ENCODE results near the gene TRMT44.

DNA sequence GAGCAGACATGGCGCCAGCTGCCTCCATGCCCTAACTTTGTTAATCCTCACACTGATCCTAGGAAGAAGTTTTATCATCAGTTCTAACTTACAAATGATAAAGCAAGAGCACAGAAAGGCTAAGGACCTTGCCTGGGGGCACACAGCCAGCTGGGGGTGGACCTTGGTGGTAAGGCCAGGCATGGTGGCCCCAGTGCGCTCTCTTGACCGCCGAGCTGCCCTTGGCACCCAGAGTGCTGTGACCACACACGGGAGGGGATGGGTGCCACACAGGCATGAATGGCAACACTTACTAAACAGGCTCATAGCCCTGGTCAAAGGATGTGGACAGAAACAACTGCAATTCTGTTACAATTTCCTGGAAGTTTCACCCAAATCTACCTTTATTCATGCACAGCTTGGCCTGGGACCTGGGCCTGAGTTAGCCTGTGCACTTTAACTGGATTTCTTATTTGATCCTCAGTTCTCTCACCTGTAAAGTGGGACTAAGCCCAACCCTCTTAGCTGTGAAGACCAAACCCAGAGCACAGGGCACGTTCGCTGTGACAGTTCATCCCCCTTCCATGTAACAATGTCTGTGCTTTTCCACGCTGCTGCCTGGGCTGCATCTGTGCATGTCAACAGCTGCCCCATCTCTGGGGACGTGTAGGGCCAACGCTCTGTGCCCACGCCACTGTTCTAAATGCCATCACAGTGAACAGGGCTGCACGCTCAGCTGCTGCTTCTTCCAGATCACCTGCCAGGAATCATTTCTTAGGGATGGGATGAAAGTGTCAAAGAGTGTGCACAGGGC, 44.9 kb upstream of the TRMT44 start:
- no peak for TF ChIP-seq POLR2A (IDR thresholded peaks at IDR 0.05)
- TF ChIP-seq, protein P1, sequence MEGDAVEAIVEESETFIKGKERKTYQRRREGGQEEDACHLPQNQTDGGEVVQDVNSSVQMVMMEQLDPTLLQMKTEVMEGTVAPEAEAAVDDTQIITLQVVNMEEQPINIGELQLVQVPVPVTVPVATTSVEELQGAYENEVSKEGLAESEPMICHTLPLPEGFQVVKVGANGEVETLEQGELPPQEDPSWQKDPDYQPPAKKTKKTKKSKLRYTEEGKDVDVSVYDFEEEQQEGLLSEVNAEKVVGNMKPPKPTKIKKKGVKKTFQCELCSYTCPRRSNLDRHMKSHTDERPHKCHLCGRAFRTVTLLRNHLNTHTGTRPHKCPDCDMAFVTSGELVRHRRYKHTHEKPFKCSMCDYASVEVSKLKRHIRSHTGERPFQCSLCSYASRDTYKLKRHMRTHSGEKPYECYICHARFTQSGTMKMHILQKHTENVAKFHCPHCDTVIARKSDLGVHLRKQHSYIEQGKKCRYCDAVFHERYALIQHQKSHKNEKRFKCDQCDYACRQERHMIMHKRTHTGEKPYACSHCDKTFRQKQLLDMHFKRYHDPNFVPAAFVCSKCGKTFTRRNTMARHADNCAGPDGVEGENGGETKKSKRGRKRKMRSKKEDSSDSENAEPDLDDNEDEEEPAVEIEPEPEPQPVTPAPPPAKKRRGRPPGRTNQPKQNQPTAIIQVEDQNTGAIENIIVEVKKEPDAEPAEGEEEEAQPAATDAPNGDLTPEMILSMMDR (IDR thresholded peaks at IDR 0.05): no peak
